H9 (cell line): Measurements from ENCODE around the gene MYO15B. TPM values are rescaled to one million over a fixed set of nuclear protein-coding genes. Genes with fewer than 3 reads are reported as not detected.

Source experiments
- DNase-seq: peaks from one replicate; pipeline ENCODE4 v3.0.0-alpha.2; 2017
- H2AFZ ChIP-seq: one replicate; pipeline ENCODE4 v1.6.1; 2013; ENCODE audit warnings: mild to moderate bottlenecking, low read length, control low read depth, moderate library complexity
- H2AK5ac ChIP-seq: 2 replicates; pipeline ENCODE4 v1.6.1; 2013; ENCODE audit warnings: low read length, control low read depth, mixed read lengths; ENCODE audit not compliant: insufficient read length
- H2BK120ac ChIP-seq: one replicate; pipeline ENCODE4 v1.6.1; 2013; ENCODE audit warnings: low read depth, mild to moderate bottlenecking, low read length, control low read depth, inconsistent platforms; ENCODE audit not compliant: poor library complexity, severe bottlenecking
- H2BK12ac ChIP-seq: 2 replicates; pipeline ENCODE4 v1.6.1; 2013; ENCODE audit warnings: low read length, control low read depth, mixed read lengths, low read depth; ENCODE audit not compliant: insufficient read length
- H2BK15ac ChIP-seq: 2 replicates; pipeline ENCODE4 v1.6.1; 2013; ENCODE audit warnings: low read depth, low read length, control low read depth
- H2BK20ac ChIP-seq: one replicate; pipeline ENCODE4 v1.6.1; 2013; ENCODE audit warnings: low read depth, mild to moderate bottlenecking, low read length, control low read depth, inconsistent platforms; ENCODE audit not compliant: poor library complexity, severe bottlenecking
- H2BK5ac ChIP-seq: 2 replicates; pipeline ENCODE4 v1.6.1; 2013; ENCODE audit warnings: low read length, control low read depth, mixed read lengths; ENCODE audit not compliant: insufficient read length
- H3K14ac ChIP-seq: 2 replicates; pipeline ENCODE4 v1.6.1; 2013; ENCODE audit warnings: low read length, control low read depth; ENCODE audit not compliant: insufficient read depth
- H3K18ac ChIP-seq: 2 replicates; pipeline ENCODE4 v1.6.1; 2013; ENCODE audit warnings: low read depth, mild to moderate bottlenecking, mixed read lengths, low read length, control low read depth; ENCODE audit not compliant: insufficient read length
- H3K23ac ChIP-seq: 2 replicates; pipeline ENCODE4 v1.6.1; 2013; ENCODE audit warnings: low read length, control low read depth, mixed read lengths, low read depth; ENCODE audit not compliant: insufficient read length
- H3K23me2 ChIP-seq: 2 replicates; pipeline ENCODE4 v1.6.1; 2013; ENCODE audit warnings: low read depth, mild to moderate bottlenecking, mixed read lengths, low read length, control low read depth; ENCODE audit not compliant: insufficient read length, poor library complexity, severe bottlenecking
- H3K27ac ChIP-seq: 2 replicates; pipeline ENCODE4 v1.5.1; 2013; ENCODE audit warnings: low read length, control low read depth, mixed read lengths, low read depth; ENCODE audit not compliant: insufficient read length
- H3K27me3 ChIP-seq: 2 replicates; pipeline ENCODE4 v1.6.1; 2013; ENCODE audit warnings: low read length, control low read depth, inconsistent platforms; ENCODE audit not compliant: insufficient read depth
- H3K4ac ChIP-seq: 2 replicates; pipeline ENCODE4 v1.6.1; 2013; ENCODE audit warnings: low read depth, mild to moderate bottlenecking, control low read depth, inconsistent platforms, low read length, moderate library complexity
- H3K4me1 ChIP-seq: 2 replicates; pipeline ENCODE4 v1.6.1; 2013; ENCODE audit warnings: low read length, control low read depth, inconsistent platforms; ENCODE audit not compliant: insufficient read depth
- H3K4me2 ChIP-seq: 2 replicates; pipeline ENCODE4 v1.6.1; 2013; ENCODE audit warnings: low read length, control low read depth, mixed read lengths; ENCODE audit not compliant: insufficient read length, insufficient read depth
- H3K56ac ChIP-seq: 2 replicates; pipeline ENCODE4 v1.6.1; 2013; ENCODE audit warnings: low read depth, mild to moderate bottlenecking, mixed read lengths, low read length, control low read depth; ENCODE audit not compliant: insufficient read length
- H3K79me1 ChIP-seq: 2 replicates; pipeline ENCODE4 v1.6.1; 2013; ENCODE audit warnings: low read depth, mild to moderate bottlenecking, moderate library complexity, low read length, control low read depth, inconsistent platforms; ENCODE audit not compliant: insufficient read depth, poor library complexity, severe bottlenecking
- H3K79me2 ChIP-seq: 2 replicates; pipeline ENCODE4 v1.6.1; 2013; ENCODE audit warnings: low read length, control low read depth, inconsistent platforms; ENCODE audit not compliant: insufficient read depth
- H3K9ac ChIP-seq: 2 replicates; pipeline ENCODE4 v1.6.1; 2013; ENCODE audit warnings: low read length, control low read depth, mixed read lengths; ENCODE audit not compliant: insufficient read length; ENCODE audit errors: extremely low read depth
- H3K9me3 ChIP-seq: one replicate; pipeline ENCODE4 v1.6.1; 2013; ENCODE audit warnings: low read depth, low read length, inconsistent platforms; ENCODE audit not compliant: control insufficient read depth
- H3T11ph ChIP-seq: one replicate; pipeline ENCODE4 v1.6.1; 2013; ENCODE audit warnings: mild to moderate bottlenecking, low read length, control low read depth, inconsistent platforms
- H4K20me1 ChIP-seq: one replicate; pipeline ENCODE4 v1.6.1; 2013; ENCODE audit not compliant: control insufficient read depth, insufficient read length, insufficient read depth
- H4K5ac ChIP-seq: 2 replicates; pipeline ENCODE4 v1.6.1; 2013; ENCODE audit warnings: low read depth, mild to moderate bottlenecking, mixed read lengths, low read length, control low read depth; ENCODE audit not compliant: insufficient read length
- H4K8ac ChIP-seq: replicated peaks from 2 replicates; pipeline ENCODE4 v1.6.1; 2013; ENCODE audit warnings: low read length, control low read depth, mixed read lengths, low read depth; ENCODE audit not compliant: insufficient read length
- H4K91ac ChIP-seq: 2 replicates; pipeline ENCODE4 v1.6.1; 2013; ENCODE audit warnings: low read depth, mild to moderate bottlenecking, moderate library complexity, mixed read lengths, low read length, control low read depth; ENCODE audit not compliant: insufficient read length
- H3K27ac Mint-ChIP-seq, 3 experiments: 2 replicates in 2 of 3; 3 replicates in 1 of 3; pipeline ENCODE4 v1.8.0; 2020 to 2021; ENCODE audit warnings: mixed read lengths in 3 of 3, mild to moderate bottlenecking in 1 of 3, moderate library complexity in 1 of 3
- H3K27me3 Mint-ChIP-seq: 2 replicates; pipeline ENCODE4 v1.8.0; 2021; ENCODE audit warnings: low read depth, mild to moderate bottlenecking, moderate library complexity, mixed read lengths
- H3K36me3 Mint-ChIP-seq, 3 experiments: 2 replicates in 2 of 3; 3 replicates in 1 of 3; pipeline ENCODE4 v1.8.0; 2020 to 2021; ENCODE audit warnings: low read depth in 3 of 3, mixed read lengths in 3 of 3; ENCODE audit not compliant: insufficient read depth in 1 of 3
- H3K4me1 Mint-ChIP-seq, 2 experiments: 2 replicates each; pipeline ENCODE4 v1.8.0; 2020; ENCODE audit warnings: mixed read lengths in 2 of 2
- H3K4me3 Mint-ChIP-seq, 2 experiments: 2 replicates in 1 of 2; 3 replicates in 1 of 2; pipeline ENCODE4 v1.8.0; 2020 to 2021; ENCODE audit warnings: mild to moderate bottlenecking in 2 of 2, mixed read lengths in 2 of 2, moderate library complexity in 1 of 2
- H3K9me3 Mint-ChIP-seq, 2 experiments: 2 replicates in 1 of 2; 3 replicates in 1 of 2; pipeline ENCODE4 v1.8.0; 2020; ENCODE audit warnings: mild to moderate bottlenecking in 2 of 2, mixed read lengths in 2 of 2, moderate library complexity in 1 of 2
- CTCF ChIP-seq: fragments of 200-600 bp; sonication (generic); conservative IDR thresholded peaks from 3 replicates; pipeline ENCODE4 v1.8.0; 2021; ENCODE audit warnings: antibody characterized with exemption, mild to moderate bottlenecking
- WGBS: extraction: QIAGEN DNeasy Blood & Tissue Kit; methylation state at CpG from one replicate; pipeline ENCODE4 v1.1.7; 2013; ENCODE audit warnings: missing lambda C conversion rate, low lambda C conversion rate, mixed read lengths; ENCODE audit not compliant: insufficient read length; ENCODE audit errors: extremely low coverage; 5-methylcytosine and 5-hydroxymethylcytosine counted together
- total RNA-seq: library from RNA; stranded (reverse); gene quantifications from 2 replicates; pipeline ENCODE4 v1.2.1, GENCODE V29; 2021

Gene MYO15B
- total RNA-seq, 1 experiment from 2014 or later, result 41.9 TPM

GRCh38 chr17:75605790-75606189 lies 18.2 kb downstream of the MYO15B start:
- Histone ChIP-seq H2AFZ (no peak overlapping the region), H3K56ac (no peak overlapping the region), H3K9me3 (no peaks in the 10 kb centered on the region), H2BK15ac (no peak overlapping the region), H3K79me1 (no peaks in the 10 kb centered on the region), H2AK5ac (no peak overlapping the region), H3K4ac (no peak overlapping the region), H3K9ac (no peak overlapping the region), H3T11ph (no peak overlapping the region), H4K91ac (no peak overlapping the region), H3K79me2 (no peaks in the 10 kb centered on the region), H4K20me1 (no peaks in the 10 kb centered on the region), H3K4me1 (no peaks in the 10 kb centered on the region), H4K5ac (no peak overlapping the region), H2BK20ac (no peak overlapping the region), H2BK120ac (no peak overlapping the region), H3K27ac (no peak overlapping the region), H3K27me3 (no peaks in the 10 kb centered on the region), H3K23me2 (no peaks in the 10 kb centered on the region), H2BK5ac (no peak overlapping the region), H3K23ac (no peak overlapping the region), H3K4me2 (no peak overlapping the region), H2BK12ac (no peak overlapping the region), H3K18ac (no peak overlapping the region), H3K14ac (no peak overlapping the region; the same call in 1 of the 2 replicates), H4K8ac (no peak overlapping the region)
- TF ChIP-seq CTCF, result no peak
- Mint-ChIP-seq H3K27me3 (peaks cover 2% of the 10 kb centered on the region), H3K27ac (no peak overlapping the region), H3K36me3 (no peaks in the 10 kb centered on the region), H3K4me1 (no peaks in the 10 kb centered on the region), H3K4me3 (no peak overlapping the region), H3K9me3 (no peaks in the 10 kb centered on the region)
- WGBS, result no CpG with 5 or more reads among the region's 16 CpGs
- no peak for DNase-seq
